Kidney glomerular epithelial cell (primary cell): ENCODE data around the gene BMERB1.
"Not testable (repeated sequence)": the region's sequence is repeated elsewhere in the genome, so short reads cannot be mapped to it uniquely, and the experiment has no call there.

Source experiments
- DNase-seq: peaks from one replicate; lab custom pipeline; 2025; lab: John Stamatoyannopoulos, UW

The BMERB1 gene

GRCh38 chr16:15559176-15559575, 124.8 kb downstream of the BMERB1 start:
- DNase-seq, result no peak

- no peak for DNase-seq
Observed at GRCh38 chr16:15564604-15565339, 130.4 kb downstream of the BMERB1 start.

GRCh38 chr16:15566095-15566494, 131.7 kb downstream of the BMERB1 start:
- DNase-seq, result no peak

GRCh38 chr16:15567823-15568222, 133.4 kb downstream of the BMERB1 start:
- DNase-seq, result no peak

- not testable (repeated sequence) for DNase-seq
Observed at GRCh38 chr16:15570666-15571065, 136.3 kb downstream of the BMERB1 start.

GRCh38 chr16:15571557-15571956, 137.2 kb downstream of the BMERB1 start:
- DNase-seq, result no peak

- no peak for DNase-seq
Observed at GRCh38 chr16:15572329-15573001, 138.1 kb downstream of the BMERB1 start.

- no peak for DNase-seq
Observed at GRCh38 chr16:15573274-15573895, 139.0 kb downstream of the BMERB1 start.

GRCh38 chr16:15573896-15574613, 139.7 kb downstream of the BMERB1 start:
- DNase-seq, result not testable (repeated sequence)

- no peak for DNase-seq
Observed at GRCh38 chr16:15574614-15574948, 140.2 kb downstream of the BMERB1 start.

- no peak for DNase-seq
Observed at GRCh38 chr16:15575293-15576049, 141.1 kb downstream of the BMERB1 start.

GRCh38 chr16:15576960-15577958, 142.9 kb downstream of the BMERB1 start:
- DNase-seq, result no peak

GRCh38 chr16:15578824-15579223, 144.4 kb downstream of the BMERB1 start:
- no peak for DNase-seq

- no peak for DNase-seq
Observed at GRCh38 chr16:15581127-15581815, 146.9 kb downstream of the BMERB1 start.

- no peak for DNase-seq
Observed at GRCh38 chr16:15583526-15583925, 149.1 kb downstream of the BMERB1 start.

GRCh38 chr16:15585956-15586355, 151.6 kb downstream of the BMERB1 start:
- DNase-seq, result no peak

GRCh38 chr16:15586716-15587115, 152.3 kb downstream of the BMERB1 start:
- DNase-seq, result no peak

- no peak for DNase-seq
Observed at GRCh38 chr16:15587152-15587825, 152.9 kb downstream of the BMERB1 start.

- no peak for DNase-seq
Observed at GRCh38 chr16:15592324-15592723, 157.9 kb downstream of the BMERB1 start.
